K562 (cell line): ENCODE data around the gene TMEM100. TPM values are rescaled to one million over a fixed set of nuclear protein-coding genes. Genes with fewer than 3 reads are reported as not detected.

Experiments
- CBFA2T3 ChIP-seq: fragments of 450-650 bp; IDR thresholded peaks from 2 replicates; pipeline ENCODE4 v1.6.1; 2017
- DDX20 ChIP-seq: fragments of 450-650 bp; IDR thresholded peaks from 2 replicates; pipeline ENCODE4 v1.6.1; 2016; ENCODE audit warnings: missing genetic modification characterization, low read depth, mild to moderate bottlenecking, missing compliant biosample characterization, moderate library complexity
- E2F3 ChIP-seq: fragments of 250-450 bp; sonication (Bioruptor Pico); IDR thresholded peaks from 2 replicates; pipeline ENCODE4 v1.4.0; 2020; ENCODE audit warnings: mild to moderate bottlenecking
- MIER1 ChIP-seq: fragments of 450-650 bp; IDR thresholded peaks from 2 replicates; pipeline ENCODE4 v1.6.1; 2016; ENCODE audit warnings: antibody characterized with exemption, mild to moderate bottlenecking, low read depth
- NCOA6 ChIP-seq: fragments of 450-650 bp; IDR thresholded peaks from 2 replicates; pipeline ENCODE4 v1.6.1; 2017; ENCODE audit warnings: mild to moderate bottlenecking
- RBM25 ChIP-seq: fragments of 200-400 bp; formaldehyde crosslinking; IDR thresholded peaks from 2 replicates; pipeline ENCODE4 v1.6.1; 2018; ENCODE audit warnings: low read length, low read depth, moderate library complexity; ENCODE audit not compliant: severe bottlenecking
- TOE1 ChIP-seq, 2 experiments: fragments of 450-650 bp in 1 of 2; sonication (generic) in 1 of 2; formaldehyde crosslinking in 1 of 2; IDR thresholded peaks; 2 replicates each; pipeline versions ENCODE4 v1.7.1 to v1.8.0; 2016 to 2022; ENCODE audit warnings: borderline replicate concordance in 2 of 2, mild to moderate bottlenecking in 2 of 2, antibody characterized with exemption in 1 of 2, inconsistent platforms in 1 of 2, low read depth in 1 of 2, missing genetic modification reagents in 1 of 2, moderate library complexity in 1 of 2
- ZC3H11A ChIP-seq: IDR thresholded peaks from 2 replicates; pipeline ENCODE4 v1.6.1; 2012; ENCODE audit warnings: low read depth, low read length, improper control_type of control experiment
- ZNF696 ChIP-seq: fragments of 250-450 bp; sonication (Bioruptor Pico); conservative IDR thresholded peaks from 2 replicates; pipeline ENCODE4 v1.4.0; 2020; ENCODE audit warnings: mild to moderate bottlenecking, moderate library complexity
- ZNF780A ChIP-seq: fragments of 250-450 bp; sonication (Bioruptor Pico); IDR thresholded peaks from 2 replicates; pipeline ENCODE4 v1.5.0; 2021; ENCODE audit warnings: mild to moderate bottlenecking
- polyA plus RNA-seq, 8 experiments: library from polyadenylated mRNA; depleted of rRNA in 4 of 8; stranded (reverse) in 5 of 8; unstranded in 3 of 8; fragments of >200 nt; fragmentation: Nextera tagmentation in 2 of 8; fragmentation: Illumina TruSeq in 1 of 8; extraction: Ambion mirVana in 2 of 8; extraction: Trizol in 1 of 8; gene quantifications; 2 replicates each; pipeline versions ENCODE4 v1.2.1 to v1.2.3, GENCODE V29; 2011 to 2014; ENCODE audit warnings: inconsistent platforms in 1 of 8, missing spikeins in 1 of 8
- total RNA-seq, 7 experiments: library from RNA; depleted of rRNA in 6 of 7; stranded (reverse); fragments of >200 nt in 6 of 7; fragmentation: Illumina TruSeq in 2 of 7; extraction: Trizol in 2 of 7; gene quantifications; 2 replicates each; pipeline versions ENCODE4 v1.2.1 to v1.2.3, GENCODE V29; 2011 to 2021; ENCODE audit warnings: low replicate concordance in 1 of 7
- TF ChIP-seq, protein P1 (sequence below): fragments of 250-450 bp; sonication (Bioruptor Pico); IDR thresholded peaks from 2 replicates; pipeline ENCODE4 v1.5.0; 2021
- TF ChIP-seq, protein P2 (sequence below): sonication (generic); formaldehyde crosslinking; IDR thresholded peaks from 2 replicates; pipeline ENCODE4 v1.8.0; 2022; ENCODE audit warnings: missing genetic modification reagents, mild to moderate bottlenecking, borderline replicate concordance
- TF ChIP-seq, protein P3 (sequence below): sonication (generic); formaldehyde crosslinking; IDR thresholded peaks from 2 replicates; pipeline ENCODE4 v1.8.0; 2023; ENCODE audit warnings: mild to moderate bottlenecking, missing genetic modification reagents

Gene TMEM100
- total and polyA plus RNA-seq, 9 of the 15 experiments (the other 6 are each of a cell fraction or from before 2014, with no cell fraction given): 0.12 to 0.50 (median 0.19) TPM

DNA sequence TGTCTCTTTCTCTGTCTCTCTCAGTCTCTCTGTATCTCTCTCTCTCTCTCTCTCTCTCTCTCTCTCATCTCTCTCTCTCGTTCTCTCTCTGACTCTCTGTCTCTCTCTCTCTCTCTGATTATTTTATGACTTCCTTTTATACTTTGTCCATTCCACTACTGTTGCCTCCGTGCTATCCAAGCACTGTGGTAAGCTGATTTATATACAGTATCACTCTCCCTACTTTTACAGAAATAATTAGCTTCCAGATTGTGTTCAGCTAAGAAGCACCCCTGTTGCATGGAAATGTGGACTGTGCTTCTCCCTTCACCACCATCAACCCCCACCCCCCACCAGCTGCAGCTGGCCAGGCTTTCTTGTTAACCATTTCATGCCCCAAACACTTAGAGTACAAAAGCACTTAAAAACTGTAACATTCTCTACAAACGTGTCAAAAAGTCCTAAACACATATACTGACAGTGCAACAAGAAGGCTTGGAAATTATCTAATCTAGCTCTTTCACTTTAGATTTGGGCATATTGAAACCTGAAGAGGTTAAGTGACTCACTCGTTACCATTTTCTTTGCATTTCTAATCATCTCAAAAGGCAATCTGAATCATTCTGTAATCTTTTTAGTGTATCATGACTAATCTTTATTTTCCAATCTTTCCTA is 11.6 kb upstream of the TMEM100 start (continued):
- TF ChIP-seq ZC3H11A: no peak
- TF ChIP-seq CBFA2T3: peak; percentile 51
- TF ChIP-seq, protein P1, sequence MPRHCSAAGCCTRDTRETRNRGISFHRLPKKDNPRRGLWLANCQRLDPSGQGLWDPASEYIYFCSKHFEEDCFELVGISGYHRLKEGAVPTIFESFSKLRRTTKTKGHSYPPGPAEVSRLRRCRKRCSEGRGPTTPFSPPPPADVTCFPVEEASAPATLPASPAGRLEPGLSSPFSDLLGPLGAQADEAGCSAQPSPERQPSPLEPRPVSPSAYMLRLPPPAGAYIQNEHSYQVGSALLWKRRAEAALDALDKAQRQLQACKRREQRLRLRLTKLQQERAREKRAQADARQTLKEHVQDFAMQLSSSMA: no peak
- TF ChIP-seq NCOA6: peak; percentile 29; the same call in 1 of the 2 replicates
- TF ChIP-seq ZNF696 (CRISPR knock-in tag): no peak
- TF ChIP-seq, protein P2, sequence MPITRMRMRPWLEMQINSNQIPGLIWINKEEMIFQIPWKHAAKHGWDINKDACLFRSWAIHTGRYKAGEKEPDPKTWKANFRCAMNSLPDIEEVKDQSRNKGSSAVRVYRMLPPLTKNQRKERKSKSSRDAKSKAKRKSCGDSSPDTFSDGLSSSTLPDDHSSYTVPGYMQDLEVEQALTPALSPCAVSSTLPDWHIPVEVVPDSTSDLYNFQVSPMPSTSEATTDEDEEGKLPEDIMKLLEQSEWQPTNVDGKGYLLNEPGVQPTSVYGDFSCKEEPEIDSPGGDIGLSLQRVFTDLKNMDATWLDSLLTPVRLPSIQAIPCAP (CRISPR knock-in tag): no peak
- no peak for TF ChIP-seq RBM25
- no peak for TF ChIP-seq E2F3 (CRISPR knock-in tag)
- TF ChIP-seq TOE1 (IDR thresholded peaks at IDR 0.05; ENCODE audit: borderline replicate concordance): 0 out of 2 replicates have a peak, but pooled peaks have one; percentile 34
- TF ChIP-seq TOE1 (CRISPR knock-in tag; IDR thresholded peaks at IDR 0.05; ENCODE audit: borderline replicate concordance, low read depth): no peak
- TF ChIP-seq MIER1: no peak
- TF ChIP-seq DDX20 (tag): no peak
- TF ChIP-seq, protein P3, sequence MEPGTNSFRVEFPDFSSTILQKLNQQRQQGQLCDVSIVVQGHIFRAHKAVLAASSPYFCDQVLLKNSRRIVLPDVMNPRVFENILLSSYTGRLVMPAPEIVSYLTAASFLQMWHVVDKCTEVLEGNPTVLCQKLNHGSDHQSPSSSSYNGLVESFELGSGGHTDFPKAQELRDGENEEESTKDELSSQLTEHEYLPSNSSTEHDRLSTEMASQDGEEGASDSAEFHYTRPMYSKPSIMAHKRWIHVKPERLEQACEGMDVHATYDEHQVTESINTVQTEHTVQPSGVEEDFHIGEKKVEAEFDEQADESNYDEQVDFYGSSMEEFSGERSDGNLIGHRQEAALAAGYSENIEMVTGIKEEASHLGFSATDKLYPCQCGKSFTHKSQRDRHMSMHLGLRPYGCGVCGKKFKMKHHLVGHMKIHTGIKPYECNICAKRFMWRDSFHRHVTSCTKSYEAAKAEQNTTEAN (CRISPR knock-in tag): no peak
- no peak for TF ChIP-seq ZNF780A (CRISPR knock-in tag)
- TF ChIP-seq, all 486 proteins: peak for 23
